HCT116 (cell line): ENCODE results near the gene CD300C. TPM values are rescaled to one million over a fixed set of nuclear protein-coding genes. Genes with fewer than 3 reads are reported as not detected.

Source experiments
- ATAC-seq: fragments of 200-7000 bp; cut with Tn5 transposase; 2 replicates; pipeline ENCODE4 v1.9.1; 2020; ENCODE audit warnings: mild to moderate bottlenecking, moderate library complexity
- BruUV-seq: library from RNA; stranded (reverse); fragments of 400-500 nt; replicated peaks from 2 replicates; lab custom pipeline; 2021; lab: Mats Ljungman, UMichigan
- CTCF ChIA-PET: fragments of 300-600 bp; sonication (Branson Sonifier 250); formaldehyde crosslinking; loops from one replicate; lab custom pipeline; 2021; ENCODE audit warnings: antibody characterized with exemption; lab: Charles Lee
- POLR2A ChIA-PET: fragments of 300-600, 350-600 bp; sonication (Branson Sonifier 250); formaldehyde crosslinking; loops from one replicate; lab custom pipeline; 2021; ENCODE audit warnings: antibody characterized with exemption; lab: Charles Lee
- RAD21 ChIA-PET, 2 experiments: fragments of 300-600 bp; sonication (Branson Sonifier 250); formaldehyde crosslinking; loops; one replicate each; lab custom pipeline; 2023; ENCODE audit warnings: low total read pairs in 2 of 2; ENCODE audit not compliant: uncharacterized antibody in 2 of 2, unreplicated experiment in 2 of 2, low non-redundant PET in 1 of 2; lab: Charles Lee
- DNase-seq: peaks from one replicate; pipeline ENCODE4 v3.0.0-alpha.2; 2010; ENCODE audit warnings: low read depth, low spot score
- H2AFZ ChIP-seq: fragments of 200-600 bp; shearing (Covaris generic), sonication (generic); 2 replicates; pipeline ENCODE4 v1.6.1; 2017; ENCODE audit warnings: low read depth, mixed run types, mixed read lengths, antibody characterized with exemption, low read length; ENCODE audit not compliant: poor library complexity, severe bottlenecking
- H3K27ac ChIP-seq: 2 replicates; pipeline ENCODE4 v1.5.1; 2012; ENCODE audit warnings: low read depth, low read length
- H3K27me3 ChIP-seq: fragments of 200-600 bp; sonication (generic); 2 replicates; pipeline ENCODE4 v1.6.1; 2016; ENCODE audit warnings: mixed run types, low read length, mixed read lengths; ENCODE audit not compliant: insufficient read depth
- H3K36me3 ChIP-seq, 2 experiments: fragments of 200-500 bp in 1 of 2; fragments of 200-600 bp in 1 of 2; sonication (Bioruptor generic) in 1 of 2; sonication (generic) in 1 of 2; 2 replicates each; pipeline versions ENCODE4 v1.5.1 to v1.6.1; 2014 to 2016; ENCODE audit warnings: low read length in 2 of 2, inconsistent platforms in 1 of 2, mixed read lengths in 1 of 2, mixed run types in 1 of 2; ENCODE audit not compliant: insufficient read depth in 2 of 2, control insufficient read depth in 1 of 2
- H3K4me1 ChIP-seq, 2 experiments: fragments of 200-600 bp in 1 of 2; sonication (generic) in 1 of 2; 2 replicates each; pipeline versions ENCODE4 v1.5.1 to v1.6.1; 2012 to 2017; ENCODE audit warnings: low read length in 2 of 2, inconsistent platforms in 1 of 2, mild to moderate bottlenecking in 1 of 2, mixed read lengths in 1 of 2, mixed run types in 1 of 2, moderate library complexity in 1 of 2; ENCODE audit not compliant: insufficient read depth in 2 of 2, control insufficient read depth in 1 of 2
- H3K4me2 ChIP-seq: fragments of 200-600 bp; sonication (generic); 2 replicates; pipeline ENCODE4 v1.6.1; 2017; ENCODE audit warnings: mixed run types, low read length, mixed read lengths
- H3K4me3 ChIP-seq, 2 experiments: fragments of 200-600 bp in 1 of 2; sonication (generic) in 1 of 2; replicated peaks in 1 of 2; 2 replicates each; pipeline ENCODE4 v1.5.1; 2011 to 2016; ENCODE audit warnings: low read length in 2 of 2, control low read depth in 1 of 2, low read depth in 1 of 2, mild to moderate bottlenecking in 1 of 2, mixed read lengths in 1 of 2, mixed run types in 1 of 2
- H3K79me2 ChIP-seq: fragments of 200-600 bp; sonication (generic); 2 replicates; pipeline ENCODE4 v1.6.1; 2017; ENCODE audit warnings: mild to moderate bottlenecking, mixed run types, low read length, moderate library complexity, mixed read lengths; ENCODE audit not compliant: insufficient read depth
- H3K9ac ChIP-seq: fragments of 200-600 bp; sonication (generic); 2 replicates; pipeline ENCODE4 v1.6.1; 2016; ENCODE audit warnings: low read length, mixed read lengths
- H3K9me2 ChIP-seq: fragments of 200-600 bp; sonication (generic), shearing (Covaris generic); 2 replicates; pipeline ENCODE4 v1.6.1; 2017; ENCODE audit warnings: mixed run types, mild to moderate bottlenecking, moderate library complexity; ENCODE audit not compliant: insufficient read depth
- H3K9me3 ChIP-seq, 2 experiments: fragments of 200-500 bp in 1 of 2; fragments of 200-600 bp in 1 of 2; sonication (Bioruptor generic) in 1 of 2; sonication (generic) in 1 of 2; 2 replicates each; pipeline ENCODE4 v1.6.1; 2014 to 2017; ENCODE audit warnings: low read length in 2 of 2, mixed read lengths in 2 of 2, inconsistent platforms in 1 of 2, low read depth in 1 of 2, mild to moderate bottlenecking in 1 of 2, mixed run types in 1 of 2, moderate library complexity in 1 of 2; ENCODE audit not compliant: control insufficient read depth in 1 of 2, insufficient read depth in 1 of 2
- H4K20me1 ChIP-seq: fragments of 200-600 bp; sonication (generic), shearing (Covaris generic); 2 replicates; pipeline ENCODE4 v1.6.1; 2017; ENCODE audit warnings: mixed run types, mild to moderate bottlenecking, moderate library complexity; ENCODE audit not compliant: insufficient read depth
- ATF3 ChIP-seq: IDR thresholded peaks from 2 replicates; pipeline ENCODE4 v1.6.1; 2012
- CBX3 ChIP-seq: IDR thresholded peaks from 2 replicates; pipeline ENCODE4 v1.6.1; 2012; ENCODE audit warnings: low read depth
- CEBPB ChIP-seq: IDR thresholded peaks from 2 replicates; pipeline ENCODE4 v1.6.1; 2012; ENCODE audit warnings: low read depth
- EGR1 ChIP-seq: IDR thresholded peaks from 2 replicates; pipeline ENCODE4 v1.6.1; 2012; ENCODE audit warnings: low read depth
- EZH2 ChIP-seq: fragments of 200-600 bp; sonication (generic); IDR thresholded peaks from 2 replicates; pipeline ENCODE4 v1.6.1; 2017; ENCODE audit warnings: antibody characterized with exemption, mixed run types
- FOSL1 ChIP-seq: IDR thresholded peaks from 2 replicates; pipeline ENCODE4 v1.6.1; 2012; ENCODE audit warnings: low read depth
- JUND ChIP-seq: IDR thresholded peaks from 2 replicates; pipeline ENCODE4 v1.6.1; 2012
- POLR2A ChIP-seq: IDR thresholded peaks from 2 replicates; pipeline ENCODE4 v1.7.0; 2011; ENCODE audit warnings: borderline replicate concordance; ENCODE audit not compliant: insufficient read depth, insufficient read length; ENCODE audit errors: extremely low read depth
- POLR2AphosphoS5 ChIP-seq: IDR thresholded peaks from 2 replicates; pipeline ENCODE4 v1.6.1; 2011; ENCODE audit warnings: mild to moderate bottlenecking, low read depth, low read length, moderate library complexity
- RAD21 ChIP-seq: IDR thresholded peaks from 2 replicates; pipeline ENCODE4 v1.6.1; 2012; ENCODE audit warnings: low read depth, mild to moderate bottlenecking
- SP1 ChIP-seq: IDR thresholded peaks from 2 replicates; pipeline ENCODE4 v1.6.1; 2012; ENCODE audit warnings: low read depth
- TCF7L2 ChIP-seq: IDR thresholded peaks from 2 replicates; pipeline ENCODE4 v1.7.0; 2011; ENCODE audit warnings: borderline replicate concordance, inconsistent platforms; ENCODE audit not compliant: insufficient read depth, insufficient read length; ENCODE audit errors: extremely low read depth
- YY1 ChIP-seq: IDR thresholded peaks from 2 replicates; pipeline ENCODE4 v1.6.1; 2011; ENCODE audit warnings: low read length, low read depth, moderate library complexity, mild to moderate bottlenecking; ENCODE audit not compliant: insufficient replicate concordance; ENCODE audit errors: extremely low read depth
- ZBTB33 ChIP-seq: IDR thresholded peaks from 2 replicates; pipeline ENCODE4 v1.6.1; 2011; ENCODE audit warnings: mild to moderate bottlenecking, low read length, moderate library complexity; ENCODE audit not compliant: insufficient replicate concordance; ENCODE audit errors: extremely low read depth
- ZFX ChIP-seq: fragments of 450-650 bp; IDR thresholded peaks from 2 replicates; pipeline ENCODE4 v1.6.1; 2017
- intact Hi-C: fragments of 100-400 bp; cut with micrococcal nuclease; formaldehyde crosslinking; loops from 2 replicates; pipeline ENCODE4 v1.10.0; 2022
- total RNA-seq: library from RNA; stranded (reverse); gene quantifications from one replicate; pipeline ENCODE4 v1.2.1, GENCODE V29; 2021; ENCODE audit not compliant: unreplicated experiment
- TF ChIP-seq, protein P1 (sequence below): IDR thresholded peaks from 2 replicates; pipeline ENCODE4 v1.6.1; 2012; ENCODE audit warnings: low read depth

Gene CD300C
- total RNA-seq, 1 experiment from 2014 or later, result 0.15 TPM

DNA sequence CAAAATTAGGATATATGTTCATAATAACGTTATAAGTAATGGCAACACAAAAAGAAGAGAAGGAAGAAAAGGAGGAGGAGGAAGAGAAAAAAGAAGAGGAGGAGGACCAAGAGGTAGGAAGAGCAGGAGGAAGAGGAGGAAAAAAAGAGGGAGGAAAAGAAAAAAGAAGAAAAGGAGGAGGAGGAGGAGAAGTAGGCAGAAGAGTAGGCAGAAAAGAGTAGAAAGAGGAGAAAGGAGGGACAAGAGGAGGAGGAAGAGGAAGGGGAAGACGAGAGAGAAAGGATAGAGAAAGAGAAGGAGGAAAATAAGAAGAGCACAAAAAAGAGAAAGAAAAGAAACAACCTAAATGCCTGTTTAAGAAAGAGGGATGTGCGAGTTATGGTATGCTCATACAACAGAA is 9.0 kb downstream of the CD300C start:
- Histone ChIP-seq H3K4me2 (no peak overlapping the region), H3K79me2 (no peaks in the 10 kb centered on the region), H4K20me1 (no peaks in the 10 kb centered on the region), H3K9ac (no peak overlapping the region), H2AFZ (no peak overlapping the region), H3K27ac (no peak overlapping the region), H3K4me1 (no peaks in the 10 kb centered on the region), H3K4me3 (no peak overlapping the region), H3K9me2 (no peaks in the 10 kb centered on the region), H3K36me3 (no peaks in the 10 kb centered on the region), H3K27me3 (peaks cover 34% of the 10 kb centered on the region), H3K9me3 (no peaks in the 10 kb centered on the region)
- RAD21 ChIA-PET, result no interaction called here
- ATAC-seq, result no peak
- no peak for TF ChIP-seq EZH2
- TF ChIP-seq FOSL1, result no peak
- TF ChIP-seq RAD21, result no peak
- no peak for TF ChIP-seq CBX3
- no peak for TF ChIP-seq JUND
- no peak for TF ChIP-seq SP1
- TF ChIP-seq CEBPB, result no peak
- no peak for TF ChIP-seq ZFX
- TF ChIP-seq POLR2A, result no peak
- no peak for TF ChIP-seq POLR2AphosphoS5
- no peak for TF ChIP-seq TCF7L2
- POLR2A ChIA-PET, result no interaction called here
- CTCF ChIA-PET, result no interaction called here
- intact Hi-C loops, result no loop called here
- no peak for DNase-seq
- BruUV-seq, result no TSS peak

DNA sequence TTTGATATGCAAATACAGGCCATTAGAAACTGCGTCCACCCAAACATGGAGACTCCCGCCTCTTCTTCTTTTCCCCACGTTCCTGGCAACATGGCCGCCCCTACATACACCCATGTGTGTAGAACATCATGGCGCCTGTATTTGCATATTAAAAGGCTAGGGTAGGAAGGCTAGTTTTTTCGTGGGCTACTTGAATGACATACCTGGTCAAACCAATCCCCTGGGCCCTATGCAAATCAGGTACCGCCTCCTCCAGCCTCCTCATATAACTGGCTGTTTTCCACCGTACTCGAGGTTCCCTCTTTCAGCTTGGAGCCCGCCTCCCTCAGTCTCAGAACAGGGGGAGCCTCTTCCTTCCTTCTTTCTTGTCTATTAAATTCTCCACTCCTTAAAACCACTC is 13.8 kb downstream of the CD300C start:
- peak overlapping the region; percentile 86 for H2AFZ ChIP-seq
- H3K36me3 ChIP-seq, result no peaks in the 10 kb centered on the region
- ChIA-PET POLR2A (no interaction called here), RAD21 (no interaction called here), CTCF (interaction anchor here (0.6 to 4.7 kb wide), 6 partner anchors 14 to 332 kb away, joined by 3 to 49 read pairs (median 4); partner anchors contain the start of genes CD300C and GPR142)
- no peaks in the 10 kb centered on the region for H3K9me3 ChIP-seq
- H3K4me1 ChIP-seq, result no peaks in the 10 kb centered on the region
- H3K4me2 ChIP-seq, result no peak overlapping the region
- H3K27me3 ChIP-seq, result peaks cover 41% of the 10 kb centered on the region
- no peaks in the 10 kb centered on the region for H3K79me2 ChIP-seq
- no peak overlapping the region for H3K4me3 ChIP-seq
- no peak overlapping the region for H3K9ac ChIP-seq
- ATAC-seq (no peak), DNase-seq (no peak)
- no peak overlapping the region for H3K27ac ChIP-seq
- no TSS peak for BruUV-seq
- no peaks in the 10 kb centered on the region for H4K20me1 ChIP-seq
- intact Hi-C loops, result loop anchor here (1.0 to 5.0 kb wide), 3 partner anchors 70 to 320 kb away; partner anchors contain the start of gene TTYH2
- no peaks in the 10 kb centered on the region for H3K9me2 ChIP-seq
- TF ChIP-seq ATF3 (no peak), ZBTB33 (no peak), RAD21 (no peak), YY1 (no peak), FOSL1 (no peak), POLR2AphosphoS5 (no peak), EZH2 (no peak), SP1 (no peak), POLR2A (no peak), EGR1 (no peak)
- TF ChIP-seq, protein P1, sequence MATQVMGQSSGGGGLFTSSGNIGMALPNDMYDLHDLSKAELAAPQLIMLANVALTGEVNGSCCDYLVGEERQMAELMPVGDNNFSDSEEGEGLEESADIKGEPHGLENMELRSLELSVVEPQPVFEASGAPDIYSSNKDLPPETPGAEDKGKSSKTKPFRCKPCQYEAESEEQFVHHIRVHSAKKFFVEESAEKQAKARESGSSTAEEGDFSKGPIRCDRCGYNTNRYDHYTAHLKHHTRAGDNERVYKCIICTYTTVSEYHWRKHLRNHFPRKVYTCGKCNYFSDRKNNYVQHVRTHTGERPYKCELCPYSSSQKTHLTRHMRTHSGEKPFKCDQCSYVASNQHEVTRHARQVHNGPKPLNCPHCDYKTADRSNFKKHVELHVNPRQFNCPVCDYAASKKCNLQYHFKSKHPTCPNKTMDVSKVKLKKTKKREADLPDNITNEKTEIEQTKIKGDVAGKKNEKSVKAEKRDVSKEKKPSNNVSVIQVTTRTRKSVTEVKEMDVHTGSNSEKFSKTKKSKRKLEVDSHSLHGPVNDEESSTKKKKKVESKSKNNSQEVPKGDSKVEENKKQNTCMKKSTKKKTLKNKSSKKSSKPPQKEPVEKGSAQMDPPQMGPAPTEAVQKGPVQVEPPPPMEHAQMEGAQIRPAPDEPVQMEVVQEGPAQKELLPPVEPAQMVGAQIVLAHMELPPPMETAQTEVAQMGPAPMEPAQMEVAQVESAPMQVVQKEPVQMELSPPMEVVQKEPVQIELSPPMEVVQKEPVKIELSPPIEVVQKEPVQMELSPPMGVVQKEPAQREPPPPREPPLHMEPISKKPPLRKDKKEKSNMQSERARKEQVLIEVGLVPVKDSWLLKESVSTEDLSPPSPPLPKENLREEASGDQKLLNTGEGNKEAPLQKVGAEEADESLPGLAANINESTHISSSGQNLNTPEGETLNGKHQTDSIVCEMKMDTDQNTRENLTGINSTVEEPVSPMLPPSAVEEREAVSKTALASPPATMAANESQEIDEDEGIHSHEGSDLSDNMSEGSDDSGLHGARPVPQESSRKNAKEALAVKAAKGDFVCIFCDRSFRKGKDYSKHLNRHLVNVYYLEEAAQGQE, result no peak
